Vagina (tissue), 2 donors: ENCODE measurements around the gene RNU6-9. TPM values are rescaled to one million over a fixed set of nuclear protein-coding genes. Genes with fewer than 3 reads are reported as not detected.
A peak's percentile ranks its signal among the peaks of the same experiment; 100 is the strongest.
"Not testable (repeated sequence)": the region's sequence is repeated elsewhere in the genome, so short reads cannot be mapped to it uniquely, and the experiment has no call there.

Experiments used
- DNase-seq, 2 donors: peaks; one replicate each; pipeline ENCODE4 v3.0.0-alpha.2; 2017; ENCODE audit errors: extremely low spot score in 2 of 2
- H3K27ac ChIP-seq: fragments of 200-600 bp; sonication (generic); one replicate; pipeline ENCODE4 v1.5.1; 2019
- H3K27me3 ChIP-seq: fragments of 200-600 bp; sonication (generic); one replicate; pipeline ENCODE4 v1.5.1; 2019
- H3K36me3 ChIP-seq, 2 donors: fragments of 200-600 bp; sonication (generic); one replicate each; pipeline ENCODE4 v1.5.1; 2017 to 2019
- H3K4me1 ChIP-seq: fragments of 200-600 bp; sonication (generic); one replicate; pipeline ENCODE4 v1.5.1; 2019
- H3K4me3 ChIP-seq, 2 donors: fragments of 200-600 bp; sonication (generic); 1 replicate in 1 of 2; 2 replicates in 1 of 2; pipeline ENCODE4 v1.5.1; 2016 to 2019
- H3K9me3 ChIP-seq: fragments of 200-600 bp; sonication (generic); one replicate; pipeline ENCODE4 v1.5.1; 2019
- POLR2A ChIP-seq, 2 donors: fragments of 450-650 bp; IDR thresholded peaks; one replicate each; pipeline ENCODE4 v1.6.1; 2017; ENCODE audit warnings: antibody characterized with exemption in 2 of 2, mild to moderate bottlenecking in 2 of 2, moderate library complexity in 2 of 2
- POLR2AphosphoS5 ChIP-seq, 2 donors: sonication (generic); formaldehyde crosslinking; IDR thresholded peaks; one replicate each; pipeline ENCODE4 v1.9.0; 2017; ENCODE audit warnings: antibody characterized with exemption in 2 of 2, mild to moderate bottlenecking in 2 of 2, low read depth in 1 of 2; ENCODE audit not compliant: insufficient read depth in 1 of 2
- intact Hi-C: fragments of 100-400 bp; cut with DNase I; formaldehyde crosslinking; loops from one replicate; pipeline ENCODE4 v1.15.1; 2023
- total RNA-seq: library from RNA; depleted of rRNA; stranded (reverse); fragments of >200 nt; gene quantifications from one replicate; pipeline ENCODE4 v1.2.3, GENCODE V29; 2016
- TF ChIP-seq, protein P1 (sequence below), 3 experiments: fragments of 450-650 bp in 2 of 3; fragments of 200-600 bp in 1 of 3; sonication (generic) in 1 of 3; IDR thresholded peaks; one replicate each; pipeline ENCODE4 v1.5.1; 2017 to 2019; ENCODE audit warnings: antibody characterized with exemption in 3 of 3, mild to moderate bottlenecking in 2 of 3, moderate library complexity in 2 of 3

RNU6-9 gene
- total RNA-seq, 1 donor from 2014 or later, result not detected

DNA sequence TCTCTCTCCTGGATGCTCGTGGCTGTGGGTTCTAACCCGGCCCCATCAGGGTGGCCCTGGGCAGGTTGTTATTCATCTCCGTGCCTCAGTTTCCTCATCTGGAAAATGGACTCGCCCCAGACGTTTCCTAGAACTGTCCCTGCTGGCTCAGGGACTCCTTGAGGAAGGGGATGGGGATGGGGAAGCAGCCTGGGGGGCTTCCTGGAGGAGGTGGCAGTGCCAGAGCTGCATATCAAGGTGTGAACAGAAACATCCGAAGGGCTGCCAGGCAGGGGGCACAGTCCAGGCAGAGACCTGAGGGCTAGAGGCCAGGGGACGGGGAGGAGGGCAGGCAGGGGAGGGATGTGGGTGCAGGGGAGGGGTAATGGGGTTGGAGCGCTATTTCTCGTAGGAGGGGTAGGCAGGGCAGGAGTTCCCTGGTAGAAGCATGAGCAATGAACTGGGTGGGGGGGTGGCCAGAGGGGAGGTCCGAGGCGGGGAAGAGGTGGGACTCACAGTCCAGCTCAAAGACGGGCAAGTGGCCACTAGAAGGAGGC is 44.8 kb upstream of the RNU6-9 start:
- no peaks in the 10 kb centered on the region for H3K36me3 ChIP-seq
- intact Hi-C loops, result loop anchor here (5.0 kb wide), 1 partner anchor 46 kb away; no protein-coding TSS in a partner anchor
- no peaks in the 10 kb centered on the region for H3K9me3 ChIP-seq
- H3K27ac ChIP-seq, result peak overlapping the region; percentile 43
- DNase-seq, result no peak
- H3K4me3 ChIP-seq, result no peak overlapping the region
- peaks cover 50% of the 10 kb centered on the region for H3K4me1 ChIP-seq
- peaks cover 9% of the 10 kb centered on the region for H3K27me3 ChIP-seq
- no peak for TF ChIP-seq POLR2A (IDR thresholded peaks at IDR 0.05)
- TF ChIP-seq POLR2AphosphoS5 (IDR thresholded peaks at IDR 0.05; ENCODE audit: insufficient read depth in 1 of 2, low read depth in 1 of 2), result no peak
- TF ChIP-seq, protein P1, sequence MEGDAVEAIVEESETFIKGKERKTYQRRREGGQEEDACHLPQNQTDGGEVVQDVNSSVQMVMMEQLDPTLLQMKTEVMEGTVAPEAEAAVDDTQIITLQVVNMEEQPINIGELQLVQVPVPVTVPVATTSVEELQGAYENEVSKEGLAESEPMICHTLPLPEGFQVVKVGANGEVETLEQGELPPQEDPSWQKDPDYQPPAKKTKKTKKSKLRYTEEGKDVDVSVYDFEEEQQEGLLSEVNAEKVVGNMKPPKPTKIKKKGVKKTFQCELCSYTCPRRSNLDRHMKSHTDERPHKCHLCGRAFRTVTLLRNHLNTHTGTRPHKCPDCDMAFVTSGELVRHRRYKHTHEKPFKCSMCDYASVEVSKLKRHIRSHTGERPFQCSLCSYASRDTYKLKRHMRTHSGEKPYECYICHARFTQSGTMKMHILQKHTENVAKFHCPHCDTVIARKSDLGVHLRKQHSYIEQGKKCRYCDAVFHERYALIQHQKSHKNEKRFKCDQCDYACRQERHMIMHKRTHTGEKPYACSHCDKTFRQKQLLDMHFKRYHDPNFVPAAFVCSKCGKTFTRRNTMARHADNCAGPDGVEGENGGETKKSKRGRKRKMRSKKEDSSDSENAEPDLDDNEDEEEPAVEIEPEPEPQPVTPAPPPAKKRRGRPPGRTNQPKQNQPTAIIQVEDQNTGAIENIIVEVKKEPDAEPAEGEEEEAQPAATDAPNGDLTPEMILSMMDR (IDR thresholded peaks at IDR 0.05), result no peak

DNA sequence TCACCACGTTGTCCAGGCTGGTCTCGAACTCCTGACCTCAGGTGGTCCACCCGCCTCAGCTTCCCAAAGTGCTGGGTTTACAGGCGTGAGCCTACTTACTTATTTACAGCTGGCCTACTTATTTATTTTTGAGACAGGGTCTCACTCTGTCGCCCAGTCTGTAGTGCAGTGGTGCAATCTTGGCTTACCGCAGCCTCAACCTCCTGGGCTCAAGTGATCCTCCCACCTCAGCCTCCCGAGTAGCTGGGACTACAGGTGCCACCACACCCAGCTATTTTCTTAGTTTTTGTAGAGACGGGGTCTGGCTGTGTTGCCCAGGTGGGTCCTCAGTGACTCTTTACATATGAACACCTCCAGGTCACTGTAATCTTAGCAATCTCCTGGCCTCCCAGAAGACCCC is 44.1 kb upstream of the RNU6-9 start:
- H3K36me3 ChIP-seq, H3K9me3 ChIP-seq, H3K4me3 ChIP-seq, H3K27ac ChIP-seq, H3K27me3 ChIP-seq, DNase-seq: not testable (repeated sequence)
- intact Hi-C loops, result loop anchor here (5.0 kb wide), 1 partner anchor 47 kb away; no protein-coding TSS in a partner anchor
- H3K4me1 ChIP-seq, result peaks cover 42% of the 10 kb centered on the region

DNA sequence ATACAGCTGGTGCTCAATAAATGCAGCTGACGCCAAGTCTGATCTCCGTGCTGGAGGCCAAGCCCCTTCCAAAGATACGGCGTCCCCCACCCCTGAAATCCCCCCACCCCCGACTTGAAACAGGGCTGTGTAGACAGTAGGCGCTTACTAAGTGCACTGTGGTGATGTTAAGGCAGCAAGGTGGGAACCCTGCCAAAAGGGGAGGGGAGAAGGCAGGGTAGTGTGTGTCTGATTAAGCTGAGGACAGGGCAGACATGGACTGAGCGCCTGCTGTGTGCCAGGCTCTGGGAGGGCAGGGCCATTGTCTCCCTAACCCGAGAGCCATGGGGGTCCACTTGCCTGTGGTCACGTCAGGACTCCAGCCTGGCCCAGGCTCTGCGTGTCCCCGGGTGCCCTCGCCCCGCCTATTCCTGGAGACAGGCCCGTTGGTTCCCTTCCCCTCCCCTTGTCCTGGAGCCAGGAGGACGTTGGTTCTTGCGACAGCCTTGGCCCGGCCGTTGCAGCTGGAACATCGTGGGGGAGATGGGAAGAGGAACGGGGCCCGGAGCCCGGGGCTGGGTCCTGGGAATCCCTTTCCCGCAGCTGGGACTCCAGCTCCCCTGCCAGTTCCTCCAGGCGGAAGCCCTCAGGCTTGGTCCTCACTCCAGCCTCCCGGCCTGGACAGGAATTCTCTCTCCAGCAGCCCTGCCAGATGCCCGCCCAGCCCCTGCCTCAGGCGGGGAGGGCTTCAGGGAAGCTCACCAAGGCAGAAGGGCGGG is 42.9 kb upstream of the RNU6-9 start:
- Histone ChIP-seq H3K27me3 (peaks cover 9% of the 10 kb centered on the region), H3K36me3 (no peaks in the 10 kb centered on the region), H3K9me3 (no peaks in the 10 kb centered on the region), H3K27ac (peak overlapping the region; percentile 75), H3K4me3 (peak overlapping the region in 1 of 2 donors; percentile 34), H3K4me1 (peaks cover 37% of the 10 kb centered on the region)
- TF ChIP-seq, protein P1 (IDR thresholded peaks at IDR 0.05), result no peak
- TF ChIP-seq POLR2A (IDR thresholded peaks at IDR 0.05) (no peak), POLR2AphosphoS5 (IDR thresholded peaks at IDR 0.05; ENCODE audit: insufficient read depth in 1 of 2, low read depth in 1 of 2) (peak; percentile 65 to 92)
- DNase-seq, result no peak
- intact Hi-C loops, result no loop called here

DNA sequence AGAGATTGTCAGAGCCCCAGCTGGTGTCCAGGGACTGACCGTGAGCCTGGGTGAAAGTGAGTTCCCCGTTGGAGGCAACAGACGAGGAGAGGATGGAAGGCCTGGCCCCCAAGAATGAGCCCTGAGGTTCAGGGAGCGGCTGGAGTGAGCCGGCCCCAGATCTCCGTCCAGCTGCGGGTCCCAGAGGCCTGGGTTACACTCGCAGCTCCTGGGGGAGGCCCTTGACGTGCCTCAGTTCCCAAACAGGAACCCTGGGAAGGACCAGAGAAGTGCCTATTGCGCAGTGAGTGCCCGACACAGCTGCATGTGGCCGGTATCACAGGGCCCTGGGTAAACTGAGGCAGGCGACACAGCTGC is 42.3 kb upstream of the RNU6-9 start:
- Histone ChIP-seq H3K4me3 (peak overlapping the region in 1 of 2 donors; percentile 34), H3K9me3 (no peaks in the 10 kb centered on the region), H3K4me1 (peaks cover 37% of the 10 kb centered on the region), H3K27me3 (peaks cover 9% of the 10 kb centered on the region), H3K27ac (peak overlapping the region; percentile 75), H3K36me3 (no peaks in the 10 kb centered on the region)
- TF ChIP-seq, protein P1 (IDR thresholded peaks at IDR 0.05), result no peak
- TF ChIP-seq POLR2AphosphoS5 (IDR thresholded peaks at IDR 0.05; ENCODE audit: insufficient read depth in 1 of 2, low read depth in 1 of 2) (peak in 1 of 2 donors; percentile 41), POLR2A (IDR thresholded peaks at IDR 0.05) (no peak)
- no peak for DNase-seq
- intact Hi-C loops, result no loop called here

DNA sequence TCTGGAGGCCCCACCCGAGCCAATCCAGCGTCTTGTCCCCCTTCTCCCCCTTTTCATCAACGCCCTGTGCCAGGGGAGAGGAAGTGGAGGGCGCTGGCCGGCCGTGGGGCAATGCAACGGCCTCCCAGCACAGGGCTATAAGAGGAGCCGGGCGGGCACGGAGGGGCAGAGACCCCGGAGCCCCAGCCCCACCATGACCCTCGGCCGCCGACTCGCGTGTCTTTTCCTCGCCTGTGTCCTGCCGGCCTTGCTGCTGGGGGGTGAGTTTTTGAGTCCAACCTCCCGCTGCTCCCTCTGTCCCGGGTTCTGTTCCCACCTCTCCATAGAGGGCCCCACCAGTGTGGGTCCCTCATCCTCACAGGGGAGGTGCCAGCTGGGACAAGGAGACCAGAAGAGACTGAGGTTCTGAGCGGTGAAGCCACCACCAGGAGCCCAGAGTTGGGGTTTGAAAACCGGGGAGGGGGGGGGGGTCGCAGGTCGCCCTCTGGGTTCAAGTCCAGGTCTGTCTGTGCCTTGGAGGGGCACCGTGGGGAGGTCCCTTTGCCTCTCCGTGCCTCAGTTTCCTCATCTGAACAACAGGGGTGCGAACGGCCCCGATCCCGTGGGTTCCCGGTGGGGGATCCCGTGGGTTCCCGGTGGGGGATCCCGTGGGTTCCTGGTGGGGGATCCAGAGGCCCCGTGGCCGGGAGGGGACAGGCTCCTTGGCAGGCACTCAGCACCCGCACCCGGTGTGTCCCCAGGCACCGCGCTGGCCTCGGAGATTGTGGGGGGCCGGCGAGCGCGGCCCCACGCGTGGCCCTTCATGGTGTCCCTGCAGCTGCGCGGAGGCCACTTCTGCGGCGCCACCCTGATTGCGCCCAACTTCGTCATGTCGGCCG is 40.9 kb upstream of the RNU6-9 start, which contains the start of gene ELANE:
Gene ELANE, plus strand, starts transcription at position 168 of the 878 bp plus-strand sequence. Its CDS starts 26 bp downstream, at position 194.
- Histone ChIP-seq H3K4me1 (peaks cover 37% of the 10 kb centered on the region), H3K36me3 (no peaks in the 10 kb centered on the region), H3K9me3 (no peaks in the 10 kb centered on the region), H3K27ac (peak within 1 kb of the TSS; percentile 75), H3K4me3 (peak within 1 kb of the TSS in 1 of 2 donors; percentile 3), H3K27me3 (peaks cover 9% of the 10 kb centered on the region)
- TF ChIP-seq POLR2AphosphoS5 (IDR thresholded peaks at IDR 0.05; ENCODE audit: insufficient read depth in 1 of 2, low read depth in 1 of 2) (no peak), POLR2A (IDR thresholded peaks at IDR 0.05) (no peak)
- TF ChIP-seq, protein P1 (IDR thresholded peaks at IDR 0.05), result no peak
- intact Hi-C loops, result no loop called here
- no peak for DNase-seq
